ENCODE data around the gene KLHL4.

Gene KLHL4

DNA sequence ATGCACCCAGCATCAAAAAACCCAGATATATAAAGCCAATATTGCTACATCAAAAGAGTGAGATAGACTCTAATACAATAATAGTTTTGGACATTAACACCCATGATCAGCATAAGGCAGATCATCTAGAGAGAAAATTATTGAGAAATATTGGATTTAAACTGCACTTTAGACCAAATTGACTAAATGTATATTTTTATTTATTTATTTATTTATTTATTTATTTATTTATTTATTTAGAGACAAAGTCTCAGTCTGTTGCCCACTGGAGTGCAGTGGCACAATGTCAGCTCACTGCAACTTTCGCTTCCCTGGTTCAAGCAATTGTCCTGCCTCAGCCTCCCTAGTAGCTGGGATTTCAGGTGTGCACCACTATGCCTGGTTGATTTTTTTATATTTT lies 193.0 kb downstream of the KLHL4 start:
- no peak for TF ChIP-seq POLR2AphosphoS5 (IDR thresholded peaks at IDR 0.05; ENCODE audit: borderline replicate concordance, low read depth, low read length)
- no peak for TF ChIP-seq FOXP2 (optimal IDR thresholded peaks at IDR 0.05; ENCODE audit: control extremely low read depth, extremely low read length, insufficient read depth)
- no peak for TF ChIP-seq EZH2 (IDR thresholded peaks at IDR 0.05)
- Histone ChIP-seq H3K4me3 (no peak overlapping the region), H3K9me3 (ENCODE audit: low read depth, low read length) (no peaks in the 10 kb centered on the region)

More for the DNA sequence above, 193.0 kb downstream of the KLHL4 start:
- Histone ChIP-seq H3K36me3 (ENCODE audit: insufficient read depth, low read length) (no peaks in the 10 kb centered on the region), H3K27ac (no peak overlapping the region), H3K9ac (ENCODE audit: insufficient read length) (no peak overlapping the region)
- no peak for DNase-seq (ENCODE audit: low read depth, low spot score)
